ENCODE results near the gene SLC16A2.
"Not testable (repeated sequence)": the region's sequence is repeated elsewhere in the genome, so short reads cannot be mapped to it uniquely, and the experiment has no call there.

The SLC16A2 gene

DNA sequence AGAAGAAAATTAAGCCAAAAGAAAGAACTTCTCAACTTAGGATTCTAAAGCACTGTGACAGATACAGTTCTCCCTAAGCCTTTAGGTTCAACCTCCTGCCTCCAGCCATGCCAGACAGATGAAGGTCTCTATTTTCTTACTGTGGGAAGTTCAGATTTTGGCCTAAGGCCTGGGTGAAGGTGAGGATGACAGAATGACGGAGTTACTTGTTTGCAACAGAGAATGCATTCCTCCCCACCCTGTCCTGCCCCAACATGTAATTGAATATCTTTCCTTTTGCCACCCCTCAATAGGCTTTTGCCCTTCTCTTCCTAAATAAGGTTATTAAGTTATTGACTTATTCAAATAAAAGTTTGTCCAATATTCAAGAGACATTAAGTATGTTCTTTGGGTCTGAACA, 25.6 kb downstream of the SLC16A2 start:
- no peak for DNase-seq (ENCODE audit: low read depth)

DNA sequence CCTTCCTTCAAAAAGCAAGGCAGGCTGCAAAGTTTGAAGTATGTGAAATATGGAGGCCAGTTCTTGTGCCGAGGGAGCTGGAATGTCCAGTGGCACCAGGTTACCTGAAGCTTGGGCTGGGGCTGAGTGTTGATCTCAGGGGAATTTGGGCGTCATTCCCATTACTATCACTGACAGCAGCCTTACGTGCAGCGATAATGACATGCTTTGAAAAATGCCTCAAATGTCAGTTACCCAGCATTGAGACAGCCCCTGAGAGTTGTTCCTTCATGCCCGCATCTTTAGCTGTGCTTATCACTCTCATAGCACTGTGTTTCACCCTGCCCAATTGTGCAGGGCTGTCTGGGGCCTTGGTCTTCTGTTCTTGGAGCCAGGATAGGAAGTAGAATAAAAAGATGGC, 27.4 kb downstream of the SLC16A2 start:
- DNase-seq (ENCODE audit: low read depth), result no peak

DNA sequence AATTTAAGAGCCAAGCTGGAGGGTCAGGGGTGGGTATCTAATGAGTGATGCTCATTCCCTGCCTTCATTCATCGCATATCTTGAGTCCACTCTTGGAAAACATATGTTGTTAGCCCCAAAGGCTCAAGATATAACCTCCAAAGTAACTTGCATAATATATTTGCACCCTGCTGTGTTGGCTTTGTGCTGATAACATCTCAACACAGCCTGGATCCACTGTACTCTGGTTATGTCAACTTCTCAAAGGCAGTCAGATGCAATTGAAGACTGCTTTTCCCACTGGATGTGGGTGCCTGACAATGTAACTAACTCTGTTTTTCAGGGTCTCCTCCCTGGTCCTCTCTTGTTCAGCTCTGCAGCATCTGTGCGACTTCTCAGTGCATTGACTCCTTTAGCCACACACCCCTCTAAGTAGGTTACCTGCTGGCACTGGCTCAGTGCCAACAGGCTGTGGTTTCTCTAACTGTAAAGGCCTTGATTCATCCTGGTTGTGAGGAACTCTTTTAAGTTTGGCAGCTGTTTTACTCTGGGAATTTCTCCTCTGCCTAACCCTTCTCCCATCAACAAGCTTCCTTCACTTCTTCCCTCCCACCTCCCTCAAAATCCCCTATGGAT, 28.1 kb downstream of the SLC16A2 start:
- DNase-seq (ENCODE audit: low read depth), result peak; percentile 60

DNA sequence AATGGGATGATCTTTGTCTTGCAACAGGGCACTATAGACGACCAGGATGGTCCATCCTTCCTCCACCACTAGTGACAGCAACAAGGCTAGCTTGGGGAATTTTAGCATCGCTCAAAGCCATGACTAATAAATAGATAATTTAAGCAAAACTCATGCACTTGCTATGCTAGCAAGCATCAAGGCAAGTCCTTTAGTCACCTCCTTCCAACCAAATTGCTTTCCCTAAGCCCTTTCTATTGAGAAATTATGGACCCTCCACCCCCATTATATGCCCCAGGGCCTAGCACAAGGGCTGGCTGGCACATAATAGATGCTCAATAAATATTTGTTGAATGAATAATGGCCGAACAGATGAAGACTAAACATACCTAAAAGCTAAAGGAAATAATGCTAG, 28.6 kb downstream of the SLC16A2 start:
- peak; percentile 93 for DNase-seq (ENCODE audit: low read depth)

DNA sequence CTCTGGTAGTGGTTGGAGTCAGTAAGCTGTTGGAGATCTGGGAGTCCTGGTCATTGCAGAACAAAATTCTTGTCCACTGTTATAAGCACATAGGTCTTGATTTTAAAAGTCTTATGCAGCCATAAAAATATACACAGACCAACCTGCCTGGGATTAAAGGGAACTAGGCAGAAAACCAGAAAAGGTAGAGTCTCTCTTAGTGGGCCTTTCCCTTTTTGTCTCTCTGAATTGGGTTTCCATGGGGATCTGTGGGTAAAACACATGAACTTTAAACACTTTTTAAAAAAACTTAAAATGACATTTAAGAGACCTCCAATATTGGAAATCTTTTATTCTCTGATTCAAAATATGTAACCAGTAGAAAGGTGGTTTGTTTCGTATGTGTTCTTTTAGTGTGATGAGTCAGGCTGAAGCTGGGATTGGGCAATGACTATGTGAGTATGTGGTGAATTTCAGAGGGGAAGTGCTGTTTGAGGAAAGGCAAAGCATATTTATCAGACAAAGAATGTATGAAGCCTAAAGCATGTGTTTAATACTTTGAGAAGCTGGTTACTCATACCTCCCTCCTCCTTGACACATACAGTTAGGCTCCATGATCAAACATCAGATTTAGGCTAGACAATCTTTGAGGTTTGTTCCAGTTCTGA, 29.6 kb downstream of the SLC16A2 start:
- DNase-seq (ENCODE audit: low read depth), result peak; percentile 94

DNA sequence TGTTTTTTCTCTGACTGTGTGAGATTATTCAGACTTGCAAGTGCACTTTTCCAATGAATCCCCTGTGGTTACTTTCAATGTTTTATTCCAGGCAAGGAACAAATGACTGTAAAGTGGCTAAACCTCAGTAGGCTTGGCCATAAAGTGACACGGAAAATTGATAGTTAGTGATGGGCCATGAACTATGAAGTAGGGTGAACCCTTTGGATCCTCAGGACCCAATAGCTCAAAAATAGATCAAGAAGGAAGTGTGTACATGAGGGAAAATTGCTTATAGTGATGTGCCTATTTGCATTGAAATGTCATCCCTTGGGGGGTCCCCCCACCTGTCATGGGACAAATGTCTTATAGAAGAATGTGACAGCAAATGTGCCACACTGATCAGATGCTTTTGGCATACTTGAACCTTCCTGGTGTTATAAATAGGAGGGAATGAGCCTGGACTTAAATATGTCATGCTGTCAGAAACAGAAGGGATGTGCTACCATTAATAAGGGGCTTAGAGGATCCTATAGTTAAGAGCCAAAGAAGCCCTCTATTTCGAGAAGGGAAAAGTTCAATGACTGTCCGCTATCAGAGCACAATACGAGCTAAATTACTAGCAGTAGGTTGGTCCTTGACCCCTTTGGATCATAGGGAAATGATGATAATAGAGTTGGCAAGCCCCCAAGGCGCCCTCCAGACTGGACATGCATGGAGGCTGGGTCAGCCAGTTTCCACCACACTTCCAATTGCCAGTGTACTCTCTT, 30.3 kb downstream of the SLC16A2 start:
- DNase-seq (ENCODE audit: low read depth), result no peak

DNA sequence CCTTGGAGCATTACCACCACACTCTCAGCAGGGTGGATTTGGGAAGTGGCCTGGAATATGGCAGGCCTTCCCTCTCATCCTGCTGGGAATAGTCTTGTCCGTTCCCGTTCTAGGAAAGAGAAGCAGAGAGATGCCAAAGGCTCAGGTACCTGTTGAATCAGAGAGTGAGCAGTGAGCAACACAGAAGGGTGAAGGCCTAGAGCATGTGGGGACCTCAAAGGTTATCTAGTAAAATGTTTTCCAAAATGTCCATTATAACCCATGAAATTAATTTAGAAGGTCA, 30.8 kb downstream of the SLC16A2 start:
- DNase-seq (ENCODE audit: low read depth), result no peak

DNA sequence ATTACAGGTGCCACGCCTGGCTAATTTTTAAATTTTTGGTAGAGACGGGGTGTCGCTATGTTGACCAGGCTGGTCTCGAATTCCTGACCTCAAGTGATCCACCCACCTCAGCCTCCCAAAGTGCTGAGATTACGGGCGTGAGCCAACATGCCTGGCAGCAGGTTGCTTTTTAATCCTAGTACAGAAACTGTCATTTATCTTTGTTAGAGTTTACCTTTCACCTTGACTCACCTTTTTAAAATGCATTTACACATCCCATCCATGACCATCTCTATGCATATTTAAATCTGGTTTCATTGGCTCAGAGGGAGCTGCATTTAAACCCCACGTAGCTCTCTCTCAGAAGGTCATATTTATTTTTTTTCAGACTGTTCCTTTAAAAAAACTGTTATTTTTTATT, 31.9 kb downstream of the SLC16A2 start:
- DNase-seq (ENCODE audit: low read depth), result no peak

DNA sequence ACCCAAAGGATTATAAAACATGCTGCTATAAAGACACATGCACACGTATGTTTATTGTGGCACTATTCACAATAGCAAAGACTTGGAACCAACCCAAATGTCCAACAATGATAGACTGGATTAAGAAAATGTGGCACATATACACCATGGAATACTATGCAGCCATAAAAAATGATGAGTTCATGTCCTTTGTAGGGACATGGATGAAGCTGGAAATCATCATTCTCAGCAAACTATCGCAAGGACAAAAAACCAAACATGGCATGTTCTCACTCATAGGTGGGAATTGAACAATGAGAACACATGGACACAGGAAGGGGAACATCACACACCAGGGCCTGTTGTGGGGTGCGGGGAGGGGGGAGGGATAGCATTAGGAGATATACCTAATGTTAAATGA, 32.9 kb downstream of the SLC16A2 start:
- not testable (repeated sequence) for DNase-seq (ENCODE audit: low read depth)

DNA sequence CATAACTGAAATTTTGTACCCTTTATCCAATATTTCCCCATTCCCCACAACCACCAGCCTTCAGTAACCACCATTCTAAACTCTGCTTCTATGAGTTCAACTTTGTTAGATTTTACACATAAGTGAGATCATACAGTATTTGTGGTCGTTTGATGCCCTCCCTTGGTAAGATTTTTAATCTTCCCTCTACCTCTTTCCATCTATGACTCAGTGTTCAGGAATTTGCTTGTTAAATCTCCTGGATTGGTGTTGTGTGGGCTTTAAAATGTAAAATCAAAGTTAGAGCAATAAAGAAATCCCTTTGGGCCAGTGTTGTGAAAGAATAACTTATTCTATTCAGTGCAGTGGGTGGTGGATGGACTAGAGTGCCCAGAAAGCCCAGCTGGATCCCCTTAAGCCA, 37.4 kb downstream of the SLC16A2 start:
- DNase-seq (ENCODE audit: low read depth), result peak; percentile 84

DNA sequence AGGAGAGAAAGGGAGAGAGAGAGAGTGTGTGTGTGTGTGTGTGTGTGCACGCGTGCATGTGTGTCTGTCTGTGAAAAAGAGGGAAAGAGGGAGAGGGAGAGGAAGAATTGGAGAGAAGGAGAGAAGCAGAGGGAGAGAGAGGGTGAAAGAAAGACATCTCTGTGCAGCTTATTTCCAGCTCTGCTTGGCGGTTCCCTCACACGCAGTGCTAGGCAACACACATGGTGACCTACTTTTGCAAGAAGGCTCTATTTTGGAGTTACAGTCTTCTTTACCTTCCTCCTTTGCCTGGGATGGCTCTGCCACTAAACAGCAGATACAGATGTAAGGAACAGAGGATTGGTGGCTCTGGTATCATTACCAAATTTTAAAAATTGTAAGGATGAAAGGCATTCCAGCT, 40.1 kb downstream of the SLC16A2 start:
- no peak for DNase-seq (ENCODE audit: low read depth)

DNA sequence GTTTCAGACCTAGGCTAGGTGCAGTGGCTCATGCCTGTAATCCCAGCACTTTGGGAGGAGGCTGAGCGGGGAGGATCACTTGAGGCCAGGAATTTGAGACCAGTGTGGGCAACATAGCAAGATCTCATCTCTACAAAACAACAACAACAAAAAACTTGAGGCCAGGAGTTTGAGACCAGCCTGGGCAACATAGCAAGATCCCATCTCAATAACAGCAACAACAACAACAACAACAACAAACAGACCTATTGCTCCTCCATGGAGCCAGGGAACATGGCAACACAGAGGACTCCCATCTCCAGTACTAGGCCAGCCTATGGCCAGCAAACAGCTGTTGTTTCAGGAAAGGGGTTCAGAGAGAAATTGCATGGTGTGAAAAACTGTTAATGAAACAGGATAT, 43.4 kb downstream of the SLC16A2 start:
- DNase-seq (ENCODE audit: low read depth), result no peak

DNA sequence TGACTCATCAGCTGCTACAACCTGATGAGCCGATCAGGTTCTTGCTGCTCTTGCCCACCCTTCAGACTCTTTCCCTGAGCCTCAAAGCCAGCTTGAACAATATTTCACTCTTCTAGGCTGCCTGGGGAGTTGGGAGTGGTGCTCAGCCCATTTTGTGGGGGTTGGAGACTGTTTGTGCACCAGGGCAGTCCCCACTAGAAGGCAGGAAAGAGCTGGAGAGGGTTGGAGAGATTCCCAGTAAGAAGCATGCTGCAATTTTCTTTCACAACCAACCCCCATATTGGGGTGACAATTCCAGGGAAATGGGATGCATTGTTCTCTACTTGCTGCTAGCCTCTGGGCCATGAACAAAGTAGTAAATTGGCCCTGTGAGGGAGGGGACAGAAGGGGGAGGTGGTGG, 44.1 kb downstream of the SLC16A2 start:
- DNase-seq (ENCODE audit: low read depth), result no peak

DNA sequence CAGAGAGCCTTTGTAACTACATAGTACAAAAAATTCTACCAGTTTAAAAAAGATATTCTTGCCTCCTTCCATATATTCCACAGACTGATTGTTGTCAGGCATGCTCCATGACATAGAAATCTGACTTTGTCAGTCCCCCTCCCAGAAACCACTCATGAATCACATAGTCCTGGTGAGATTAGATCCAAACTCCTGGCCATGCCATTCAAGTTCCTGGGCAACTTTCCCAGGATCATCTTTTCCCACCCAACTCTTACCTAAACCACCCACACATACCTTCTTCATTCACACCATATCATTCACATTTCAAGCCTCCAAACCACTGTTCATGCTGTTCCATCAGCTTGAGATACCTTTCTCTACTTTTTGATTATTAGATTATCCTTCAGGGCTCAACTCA, 46.4 kb downstream of the SLC16A2 start:
- no peak for DNase-seq (ENCODE audit: low read depth)

DNA sequence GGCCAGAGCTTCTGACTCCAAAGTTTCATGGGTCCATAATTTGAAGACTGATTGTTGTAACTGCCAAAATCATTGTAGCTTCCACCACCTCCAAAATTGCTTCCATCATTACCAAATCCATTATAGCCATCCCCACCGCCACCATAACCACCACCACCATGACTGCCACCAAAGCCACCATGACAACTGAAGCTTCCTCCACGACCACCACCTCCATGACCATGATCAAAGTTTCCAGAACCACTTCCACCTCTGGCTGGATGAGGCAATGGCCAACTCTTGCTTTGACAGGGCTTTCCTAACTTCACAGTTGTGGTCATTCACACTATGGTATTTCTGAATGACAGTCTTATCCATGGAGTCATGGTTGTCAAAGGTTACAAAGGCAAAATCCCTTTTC, 51.8 kb downstream of the SLC16A2 start:
- DNase-seq (ENCODE audit: low read depth), result not testable (repeated sequence)

DNA sequence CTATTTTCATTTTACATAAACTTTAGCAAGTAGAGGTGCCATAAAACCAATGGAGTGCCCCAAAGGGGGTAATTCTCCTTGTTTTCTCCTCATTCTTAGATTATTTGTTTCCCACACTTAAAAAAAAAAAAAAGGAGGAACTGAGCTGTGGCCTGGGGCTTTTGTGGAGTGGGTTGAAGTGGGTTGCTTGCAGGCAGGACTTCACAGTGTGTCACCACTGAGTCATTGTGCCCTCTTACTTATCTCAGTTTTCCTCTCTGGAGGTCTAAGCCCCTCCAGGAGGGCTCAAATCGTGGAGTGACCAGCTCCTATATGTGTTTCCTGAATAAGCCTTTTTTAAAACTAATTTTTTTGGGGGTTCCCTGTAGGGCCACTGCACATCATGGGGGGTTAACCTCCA, 69.0 kb downstream of the SLC16A2 start:
- DNase-seq (ENCODE audit: low read depth), result peak; percentile 8

DNA sequence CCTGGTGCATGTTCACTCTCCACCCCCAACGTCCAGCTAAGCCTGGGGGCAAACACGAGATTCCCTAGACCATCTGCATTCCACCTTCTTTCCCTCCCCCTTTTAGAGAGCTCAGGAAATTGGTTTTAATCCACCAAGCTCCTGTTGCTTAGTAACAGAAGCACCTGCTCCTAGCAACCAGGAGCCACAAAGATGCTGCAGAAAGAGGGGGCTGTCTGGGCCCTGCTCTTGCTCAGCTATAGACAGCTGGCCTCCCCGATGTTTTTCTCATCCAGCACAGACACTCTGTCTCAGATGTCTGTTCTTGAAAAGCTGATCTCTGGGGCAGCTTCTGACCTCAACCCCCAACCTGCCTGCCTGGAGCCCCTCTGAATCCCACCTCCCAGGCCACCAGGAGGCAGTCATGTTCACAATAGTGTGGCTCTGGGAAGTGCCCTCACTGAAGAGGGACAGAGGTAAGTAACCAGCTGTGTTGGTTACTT, 71.5 kb downstream of the SLC16A2 start:
- no peak for DNase-seq (ENCODE audit: low read depth)

DNA sequence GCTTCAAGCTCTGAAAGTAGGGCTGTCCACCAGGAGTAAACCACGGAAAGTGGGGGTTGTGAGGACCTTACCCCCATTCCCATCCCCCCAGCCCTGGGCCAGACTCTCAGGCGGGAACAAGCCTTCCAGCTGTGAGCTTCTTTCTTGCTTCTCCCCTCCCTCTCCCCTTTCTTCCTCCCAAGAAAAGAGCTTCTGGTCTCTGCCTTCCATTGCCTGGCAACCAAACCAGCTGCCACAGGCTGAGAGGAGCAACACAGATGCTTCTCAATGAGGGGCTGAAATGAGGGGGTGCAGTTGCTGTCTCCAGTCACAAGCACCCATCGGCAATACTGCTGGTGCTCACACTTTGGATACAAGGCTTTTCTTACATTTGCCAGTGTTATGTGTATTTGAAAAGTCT, 72.5 kb downstream of the SLC16A2 start:
- DNase-seq (ENCODE audit: low read depth), result no peak

DNA sequence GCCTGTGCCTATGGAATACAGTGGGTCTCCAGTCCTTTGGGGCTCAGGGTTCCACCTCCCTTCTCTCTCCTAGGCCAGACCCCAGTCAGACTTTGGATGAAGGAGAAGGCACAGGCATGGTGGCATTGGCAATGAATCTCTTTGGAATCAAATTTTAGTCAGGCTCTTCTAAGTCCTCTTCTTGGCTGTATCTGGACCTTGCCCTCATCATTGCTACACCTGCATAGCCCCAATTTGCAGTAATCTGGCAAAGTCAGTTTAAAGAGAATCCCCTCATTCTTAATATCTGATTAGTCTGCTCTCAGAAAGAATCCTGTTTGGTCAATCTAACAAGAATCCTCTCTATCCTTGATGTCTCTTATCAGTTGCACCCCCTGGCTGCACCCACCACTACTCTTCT, 77.6 kb downstream of the SLC16A2 start:
- DNase-seq (ENCODE audit: low read depth), result no peak

DNA sequence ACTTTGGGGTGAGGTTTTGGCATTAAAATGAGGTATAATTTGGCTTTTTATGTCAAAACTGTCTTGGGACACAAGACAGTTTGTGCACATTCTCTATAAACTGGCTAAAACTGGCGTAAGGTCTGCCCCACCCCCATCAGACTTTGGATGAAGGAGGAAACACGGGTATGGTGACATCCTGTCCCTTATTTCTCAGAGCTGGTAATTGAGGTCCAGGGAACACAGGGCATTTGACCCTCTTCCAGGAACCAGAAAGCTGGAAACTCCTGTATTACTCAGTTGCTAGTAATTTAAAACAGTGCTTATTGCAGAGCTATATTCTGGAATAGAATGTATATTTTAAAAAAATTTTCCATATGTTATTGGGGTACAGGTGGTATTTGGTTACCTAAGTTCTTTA, 78.8 kb downstream of the SLC16A2 start:
- DNase-seq (ENCODE audit: low read depth), result no peak

DNA sequence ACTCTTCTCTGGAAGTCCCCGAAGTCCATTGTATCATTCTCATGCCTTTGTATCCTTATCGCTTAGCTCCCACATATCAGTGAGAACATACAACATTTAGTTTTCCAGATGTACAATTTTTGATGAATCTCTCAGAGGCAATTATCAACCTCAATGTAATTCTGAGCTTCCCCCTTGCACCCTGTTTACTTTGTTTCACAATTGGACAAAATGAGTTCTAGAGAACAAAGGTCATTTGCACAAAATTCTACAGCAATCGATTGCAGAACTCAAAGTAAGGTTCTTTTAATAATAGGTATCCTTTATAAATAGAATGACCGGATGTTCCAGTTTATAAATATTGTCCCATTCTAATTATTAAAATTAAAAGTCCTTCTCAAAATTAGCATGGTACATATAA, 79.3 kb downstream of the SLC16A2 start:
- no peak for DNase-seq (ENCODE audit: low read depth)

DNA sequence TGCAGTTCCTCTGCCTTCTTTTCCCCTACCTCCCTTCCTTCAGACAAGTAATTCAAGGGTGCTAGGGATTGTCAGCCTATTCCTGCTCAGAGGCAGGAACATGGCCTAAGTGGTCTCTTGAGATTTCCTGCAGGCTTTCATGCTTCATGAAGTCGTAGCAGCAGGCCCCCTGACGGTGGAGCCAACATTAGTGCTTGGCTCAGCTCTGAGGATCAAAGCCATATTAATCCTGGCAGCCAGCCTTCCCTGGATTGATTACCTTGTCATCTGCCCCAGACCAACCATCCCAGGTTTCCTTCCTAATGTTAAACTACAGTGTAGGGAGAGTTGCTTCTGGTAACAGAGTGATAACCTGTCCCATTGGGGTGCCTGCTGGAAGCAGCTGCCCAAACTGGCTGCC, 84.1 kb downstream of the SLC16A2 start:
- no peak for DNase-seq (ENCODE audit: low read depth)

DNA sequence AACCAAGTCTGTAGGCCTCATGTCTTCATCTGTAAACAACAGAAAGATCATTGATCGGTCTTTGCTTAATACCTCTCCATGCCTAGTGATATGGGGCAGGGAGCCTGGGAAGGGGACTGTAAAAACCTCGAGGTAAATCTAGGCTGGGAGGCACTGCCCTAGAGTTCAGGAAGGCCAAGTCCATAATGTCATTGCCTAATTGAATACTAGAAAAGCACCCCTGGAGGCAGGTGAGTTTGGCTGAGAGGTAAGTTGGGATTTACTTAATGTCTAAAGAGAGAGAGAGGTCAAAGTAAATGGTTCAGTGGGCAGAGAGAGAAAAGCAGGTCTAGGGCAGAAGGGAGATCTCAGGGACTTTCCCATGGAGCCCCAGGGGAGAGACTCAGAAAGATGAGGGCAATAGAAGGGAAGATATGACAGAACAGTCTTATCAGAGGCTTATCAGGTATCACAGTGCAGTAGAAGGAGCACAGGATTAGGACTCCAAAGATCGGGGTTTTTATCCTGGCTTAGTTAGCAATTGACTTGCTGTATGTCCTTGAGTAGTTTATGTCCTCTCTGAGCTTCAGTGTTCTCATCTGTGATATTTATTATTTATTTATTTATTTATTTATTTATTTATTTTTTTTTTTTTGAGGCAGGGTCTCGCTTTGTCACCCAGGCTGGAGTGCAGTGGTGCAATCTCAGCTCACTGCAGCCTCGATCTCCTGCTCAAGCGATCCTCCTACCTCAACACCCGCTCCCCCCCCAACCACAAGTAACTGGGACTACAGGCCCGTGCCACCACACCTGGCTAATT, 85.2 kb downstream of the SLC16A2 start:
- no peak for DNase-seq (ENCODE audit: low read depth)

Data from ELR (cell line).